ENCODE measurements around the gene CDK5RAP1.

CDK5RAP1 gene

GRCh38 chr20:33352258-33353012, 48.9 kb downstream of the CDK5RAP1 start:
- DNase-seq (ENCODE audit: insufficient read length, low spot score) (no peak), FAIRE-seq (no peak)
- TF ChIP-seq SPI1 (IDR thresholded peaks at IDR 0.05; ENCODE audit: low read depth, low read length) (no peak), TAF1 (IDR thresholded peaks at IDR 0.05; ENCODE audit: low read depth, low read length) (no peak), PAX5 (IDR thresholded peaks at IDR 0.05; ENCODE audit: insufficient read depth, low read length, severe bottlenecking) (no peak), POU2F2 (IDR thresholded peaks at IDR 0.05; ENCODE audit: low read depth, low read length) (no peak), POLR2A (IDR thresholded peaks at IDR 0.05; ENCODE audit: low read depth, low read length) (no peak), POLR2AphosphoS5 (IDR thresholded peaks at IDR 0.05; ENCODE audit: low read depth, low read length) (no peak)

GRCh38 chr20:33351696-33352095, 49.6 kb downstream of the CDK5RAP1 start:
- FAIRE-seq: no peak
- no peak for DNase-seq (ENCODE audit: insufficient read length, low spot score)
- no peak for TF ChIP-seq TAF1 (IDR thresholded peaks at IDR 0.05; ENCODE audit: low read depth, low read length)
- TF ChIP-seq POLR2A (IDR thresholded peaks at IDR 0.05; ENCODE audit: low read depth, low read length): no peak
- TF ChIP-seq SPI1 (IDR thresholded peaks at IDR 0.05; ENCODE audit: low read depth, low read length): no peak
- no peak for TF ChIP-seq POU2F2 (IDR thresholded peaks at IDR 0.05; ENCODE audit: low read depth, low read length)
- no peak for TF ChIP-seq POLR2AphosphoS5 (IDR thresholded peaks at IDR 0.05; ENCODE audit: low read depth, low read length)
- no peak for TF ChIP-seq PAX5 (IDR thresholded peaks at IDR 0.05; ENCODE audit: insufficient read depth, low read length, severe bottlenecking)

GRCh38 chr20:33349493-33349892, 51.8 kb downstream of the CDK5RAP1 start:
- TF ChIP-seq POLR2AphosphoS5 (IDR thresholded peaks at IDR 0.05; ENCODE audit: low read depth, low read length): no peak
- no peak for TF ChIP-seq POLR2A (IDR thresholded peaks at IDR 0.05; ENCODE audit: low read depth, low read length)
- TF ChIP-seq PAX5 (IDR thresholded peaks at IDR 0.05; ENCODE audit: insufficient read depth, low read length, severe bottlenecking): no peak
- no peak for TF ChIP-seq POU2F2 (IDR thresholded peaks at IDR 0.05; ENCODE audit: low read depth, low read length)
- TF ChIP-seq SPI1 (IDR thresholded peaks at IDR 0.05; ENCODE audit: low read depth, low read length): no peak
- TF ChIP-seq TAF1 (IDR thresholded peaks at IDR 0.05; ENCODE audit: low read depth, low read length): no peak
- DNase-seq (ENCODE audit: insufficient read length, low spot score): no peak
- FAIRE-seq: no peak

- FAIRE-seq (no peak), DNase-seq (ENCODE audit: insufficient read length, low spot score) (no peak)
- TF ChIP-seq POLR2A (IDR thresholded peaks at IDR 0.05; ENCODE audit: low read depth, low read length) (no peak), POLR2AphosphoS5 (IDR thresholded peaks at IDR 0.05; ENCODE audit: low read depth, low read length) (no peak), TAF1 (IDR thresholded peaks at IDR 0.05; ENCODE audit: low read depth, low read length) (no peak), PAX5 (IDR thresholded peaks at IDR 0.05; ENCODE audit: insufficient read depth, low read length, severe bottlenecking) (no peak), POU2F2 (IDR thresholded peaks at IDR 0.05; ENCODE audit: low read depth, low read length) (no peak), SPI1 (IDR thresholded peaks at IDR 0.05; ENCODE audit: low read depth, low read length) (no peak)
These were observed 53.0 kb downstream of the CDK5RAP1 start for GRCh38 chr20:33348136-33348937.

- FAIRE-seq: no peak
- no peak for DNase-seq (ENCODE audit: insufficient read length, low spot score)
- TF ChIP-seq POLR2A (IDR thresholded peaks at IDR 0.05; ENCODE audit: low read depth, low read length): no peak
- TF ChIP-seq TAF1 (IDR thresholded peaks at IDR 0.05; ENCODE audit: low read depth, low read length): no peak
- no peak for TF ChIP-seq POLR2AphosphoS5 (IDR thresholded peaks at IDR 0.05; ENCODE audit: low read depth, low read length)
- no peak for TF ChIP-seq POU2F2 (IDR thresholded peaks at IDR 0.05; ENCODE audit: low read depth, low read length)
- TF ChIP-seq SPI1 (IDR thresholded peaks at IDR 0.05; ENCODE audit: low read depth, low read length): no peak
- TF ChIP-seq PAX5 (IDR thresholded peaks at IDR 0.05; ENCODE audit: insufficient read depth, low read length, severe bottlenecking): no peak
These were observed 56.0 kb downstream of the CDK5RAP1 start for GRCh38 chr20:33345342-33345741.

- FAIRE-seq (no peak), DNase-seq (ENCODE audit: insufficient read length, low spot score) (no peak)
- TF ChIP-seq POLR2AphosphoS5 (IDR thresholded peaks at IDR 0.05; ENCODE audit: low read depth, low read length): no peak
- TF ChIP-seq SPI1 (IDR thresholded peaks at IDR 0.05; ENCODE audit: low read depth, low read length): no peak
- TF ChIP-seq TAF1 (IDR thresholded peaks at IDR 0.05; ENCODE audit: low read depth, low read length): no peak
- TF ChIP-seq POU2F2 (IDR thresholded peaks at IDR 0.05; ENCODE audit: low read depth, low read length): no peak
- no peak for TF ChIP-seq PAX5 (IDR thresholded peaks at IDR 0.05; ENCODE audit: insufficient read depth, low read length, severe bottlenecking)
- TF ChIP-seq POLR2A (IDR thresholded peaks at IDR 0.05; ENCODE audit: low read depth, low read length): no peak
These were observed 57.8 kb downstream of the CDK5RAP1 start for GRCh38 chr20:33343521-33343920.

GRCh38 chr20:33339515-33340058, 61.7 kb downstream of the CDK5RAP1 start:
- FAIRE-seq (no peak), DNase-seq (ENCODE audit: insufficient read length, low spot score) (no peak)

GRCh38 chr20:33338467-33339258, 62.7 kb downstream of the CDK5RAP1 start:
- no peak for FAIRE-seq
- TF ChIP-seq POU2F2 (IDR thresholded peaks at IDR 0.05; ENCODE audit: low read depth, low read length): no peak
- TF ChIP-seq POLR2A (IDR thresholded peaks at IDR 0.05; ENCODE audit: low read depth, low read length): no peak
- TF ChIP-seq PAX5 (IDR thresholded peaks at IDR 0.05; ENCODE audit: insufficient read depth, low read length, severe bottlenecking): no peak
- TF ChIP-seq POLR2AphosphoS5 (IDR thresholded peaks at IDR 0.05; ENCODE audit: low read depth, low read length): no peak
- no peak for TF ChIP-seq TAF1 (IDR thresholded peaks at IDR 0.05; ENCODE audit: low read depth, low read length)
- no peak for TF ChIP-seq SPI1 (IDR thresholded peaks at IDR 0.05; ENCODE audit: low read depth, low read length)

More at GRCh38 chr20:33339515-33340058, 61.7 kb downstream of the CDK5RAP1 start:
- no peak for TF ChIP-seq POLR2AphosphoS5 (IDR thresholded peaks at IDR 0.05; ENCODE audit: low read depth, low read length)
- TF ChIP-seq POLR2A (IDR thresholded peaks at IDR 0.05; ENCODE audit: low read depth, low read length): no peak
- no peak for TF ChIP-seq PAX5 (IDR thresholded peaks at IDR 0.05; ENCODE audit: insufficient read depth, low read length, severe bottlenecking)
- no peak for TF ChIP-seq SPI1 (IDR thresholded peaks at IDR 0.05; ENCODE audit: low read depth, low read length)
- TF ChIP-seq TAF1 (IDR thresholded peaks at IDR 0.05; ENCODE audit: low read depth, low read length): no peak
- no peak for TF ChIP-seq POU2F2 (IDR thresholded peaks at IDR 0.05; ENCODE audit: low read depth, low read length)

More at GRCh38 chr20:33338467-33339258, 62.7 kb downstream of the CDK5RAP1 start:
- DNase-seq (ENCODE audit: insufficient read length, low spot score): no peak
